ENCODE data around the gene CCDC30.
A peak's percentile ranks its signal among the peaks of the same experiment; 100 is the strongest.

The CCDC30 gene

GRCh38 chr1:42639116-42639515 lies 176.0 kb downstream of the CCDC30 start:
- no peak for TF ChIP-seq CTCF (IDR thresholded peaks at IDR 0.05; ENCODE audit: low read length, missing control alignments)
- DNase-seq (ENCODE audit: low read depth), result no peak
- H3K4me3 ChIP-seq (replicated peaks; ENCODE audit: low read depth, low read length), result no peak overlapping the region

GRCh38 chr1:42646056-42646455 lies 183.0 kb downstream of the CCDC30 start:
- DNase-seq (ENCODE audit: low read depth), result peak; percentile 38
- no peak for TF ChIP-seq CTCF (IDR thresholded peaks at IDR 0.05; ENCODE audit: low read length, missing control alignments)
- no peak overlapping the region for H3K4me3 ChIP-seq (replicated peaks; ENCODE audit: low read depth, low read length)

DNA sequence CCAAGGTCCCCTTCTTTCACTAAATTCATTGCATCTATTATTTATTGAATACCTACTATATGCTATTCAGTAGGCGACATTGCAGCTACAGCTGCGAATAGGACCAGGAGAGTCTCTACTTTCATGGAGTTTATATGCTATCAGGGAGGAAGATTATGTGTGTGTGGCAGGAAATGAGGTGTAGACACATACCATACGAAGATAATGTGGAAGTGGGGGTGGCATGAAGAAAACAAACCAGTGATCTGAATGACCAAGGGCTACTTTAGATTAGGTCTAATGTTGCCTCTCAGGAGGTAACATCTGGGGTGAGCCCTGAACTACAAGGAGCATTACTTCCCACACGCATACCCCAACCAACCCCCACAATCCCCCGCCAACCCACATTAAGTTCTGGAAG lies 194.1 kb downstream of the CCDC30 start:
- no peak overlapping the region for H3K4me3 ChIP-seq (replicated peaks; ENCODE audit: low read depth, low read length)
- TF ChIP-seq CTCF (IDR thresholded peaks at IDR 0.05; ENCODE audit: low read length, missing control alignments), result no peak
- no peak for DNase-seq (ENCODE audit: low read depth)

DNA sequence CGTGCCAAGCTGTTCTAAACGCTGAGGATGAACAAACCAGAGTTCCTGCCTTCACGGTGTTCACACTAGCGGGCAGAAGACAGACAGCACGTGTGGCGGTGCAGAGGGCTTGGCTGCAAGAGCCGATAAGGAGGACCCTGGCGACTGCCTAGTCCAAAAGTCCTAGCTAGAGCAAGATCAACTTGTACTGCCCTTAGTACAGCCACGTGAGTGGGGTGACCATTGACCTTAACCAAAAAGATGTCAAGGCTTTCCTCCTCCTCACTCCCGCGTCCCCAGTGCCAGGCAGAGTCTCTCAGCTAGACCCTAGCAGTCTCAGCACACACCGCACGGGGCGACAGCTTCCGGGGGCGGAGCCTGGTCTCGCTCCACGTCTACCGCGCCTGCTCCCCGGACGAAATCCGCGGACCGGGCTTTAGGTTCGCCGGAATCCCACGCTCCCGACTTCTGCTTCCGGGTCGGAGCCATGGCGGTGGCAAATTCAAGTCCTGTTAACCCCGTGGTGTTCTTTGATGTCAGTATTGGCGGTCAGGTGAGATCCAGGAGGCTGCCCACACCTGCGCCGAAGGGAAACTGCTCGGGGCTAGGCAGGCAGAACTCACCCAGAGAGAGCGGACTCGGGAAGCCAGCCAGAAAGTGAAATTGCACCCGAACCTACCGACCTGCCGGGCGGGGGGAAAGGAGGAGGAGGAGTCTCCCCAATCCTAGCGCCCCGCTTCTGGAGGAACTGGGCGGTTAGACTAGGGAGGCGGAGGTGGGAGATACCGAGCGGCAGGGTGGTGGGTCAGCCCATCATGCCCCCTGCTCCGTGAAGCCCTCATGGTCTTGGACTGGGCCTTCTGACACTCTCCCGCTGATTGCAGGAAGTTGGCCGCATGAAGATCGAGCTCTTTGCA lies 195.1 kb downstream of the CCDC30 start, which contains the start of gene PPIH:
PPIH (plus strand) TSS at position 443 of the 896 bp plus-strand sequence; CDS start at position 467, 24 bp downstream.
- peak within 1 kb of the TSS; percentile 93 for H3K4me3 ChIP-seq (replicated peaks; ENCODE audit: low read depth, low read length)
- TF ChIP-seq CTCF (IDR thresholded peaks at IDR 0.05; ENCODE audit: low read length, missing control alignments), result peak; percentile 26
- DNase-seq (ENCODE audit: low read depth), result peak; percentile 92

DNA sequence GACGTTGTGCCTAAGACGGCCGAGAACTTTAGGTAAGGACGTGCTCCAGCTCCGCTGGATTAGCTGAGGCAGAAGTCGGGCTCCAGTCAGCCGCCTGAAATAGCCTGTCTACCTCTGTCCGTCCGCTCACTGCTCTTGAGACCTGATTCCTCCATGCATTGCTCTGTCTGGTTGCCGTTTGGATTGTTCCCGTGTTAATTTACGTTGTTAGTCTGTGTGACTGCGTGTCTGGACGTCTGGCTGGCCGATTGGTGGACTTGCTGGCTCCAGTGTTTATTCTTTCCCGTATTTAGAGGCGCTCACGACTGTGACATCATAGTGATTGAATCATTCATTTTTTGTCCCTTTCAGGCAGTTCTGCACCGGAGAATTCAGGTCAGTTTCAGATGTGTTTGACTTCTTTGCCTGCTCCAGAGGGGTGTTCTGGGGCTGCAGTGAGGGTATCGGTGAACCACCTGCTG lies 195.8 kb downstream of the CCDC30 start:
- DNase-seq (ENCODE audit: low read depth), result peak; percentile 21
- peak overlapping the region; percentile 93 for H3K4me3 ChIP-seq (replicated peaks; ENCODE audit: low read depth, low read length)
- no peak for TF ChIP-seq CTCF (IDR thresholded peaks at IDR 0.05; ENCODE audit: low read length, missing control alignments)

- no peak for DNase-seq (ENCODE audit: low read depth)
- no peak for TF ChIP-seq CTCF (IDR thresholded peaks at IDR 0.05; ENCODE audit: low read length, missing control alignments)
- H3K4me3 ChIP-seq (replicated peaks; ENCODE audit: low read depth, low read length), result no peak overlapping the region
These were observed 197.9 kb downstream of the CCDC30 start for GRCh38 chr1:42660907-42661500.

All from fibroblast of pulmonary artery (primary cell).